B cell (primary cell): ENCODE measurements around the gene HOXB1. TPM values are rescaled to one million over a fixed set of nuclear protein-coding genes. Genes with fewer than 3 reads are reported as not detected.

Experiments
- ATAC-seq: fragments of 200-7000 bp; cut with Tn5 transposase; one replicate; pipeline ENCODE4 v1.10.0; 2021; ENCODE audit warnings: low read depth, mild to moderate bottlenecking, moderate number of reproducible peaks, moderate library complexity
- CTCF ChIA-PET: fragments of 350-600 bp; sonication (Branson Sonifier 250); formaldehyde crosslinking; loops from one replicate; lab custom pipeline; 2021; ENCODE audit warnings: antibody characterized with exemption, inconsistent platforms; lab: Charles Lee
- POLR2A ChIA-PET: fragments of 350-600 bp; sonication (Branson Sonifier 250); formaldehyde crosslinking; loops from one replicate; lab custom pipeline; 2021; ENCODE audit warnings: antibody characterized with exemption; lab: Charles Lee
- DNase-seq: peaks from one replicate; pipeline ENCODE4 v3.0.0; 2013
- H2AFZ ChIP-seq: 2 replicates; pipeline ENCODE4 v1.6.1; 2012; ENCODE audit warnings: mild to moderate bottlenecking, low read depth, low read length; ENCODE audit not compliant: insufficient read depth, poor library complexity, severe bottlenecking
- H3K27ac ChIP-seq, 2 donors: 1 replicate in 1 of 2; 2 replicates in 1 of 2; pipeline ENCODE4 v1.5.1; 2012 to 2013; ENCODE audit warnings: low read length in 2 of 2, mild to moderate bottlenecking in 2 of 2, moderate library complexity in 1 of 2
- H3K27me3 ChIP-seq, 4 experiments: fragments of 200-600 bp in 1 of 4; sonication (generic) in 1 of 4; replicated peaks in 1 of 4; 1 replicate in 2 of 4; 2 replicates in 2 of 4; pipeline versions ENCODE4 v1.6.1 to v1.7.0; 2013 to 2016; ENCODE audit warnings: low read length in 3 of 4, mild to moderate bottlenecking in 2 of 4, mixed read lengths in 1 of 4, moderate library complexity in 1 of 4; ENCODE audit not compliant: insufficient read depth in 4 of 4, control insufficient read depth in 3 of 4; ENCODE audit errors: control extremely low read depth in 1 of 4
- H3K36me3 ChIP-seq, 2 experiments: replicated peaks in 1 of 2; 1 replicate in 1 of 2; 2 replicates in 1 of 2; pipeline versions ENCODE4 v1.6.1 to v1.7.1; 2013; ENCODE audit warnings: low read length in 1 of 2; ENCODE audit not compliant: insufficient read depth in 2 of 2, control insufficient read depth in 1 of 2; ENCODE audit errors: control extremely low read depth in 1 of 2, extremely low read depth in 1 of 2
- H3K4me1 ChIP-seq, 2 donors: fragments of 200-600 bp in 1 of 2; sonication (generic) in 1 of 2; 1 replicate in 1 of 2; 2 replicates in 1 of 2; pipeline versions ENCODE4 v1.5.1 to v1.6.1; 2013 to 2017; ENCODE audit warnings: low read length in 2 of 2; ENCODE audit not compliant: control insufficient read depth in 2 of 2, insufficient read depth in 2 of 2
- H3K4me2 ChIP-seq: replicated peaks from 2 replicates; pipeline ENCODE3; 2012; ENCODE audit warnings: mild to moderate bottlenecking, low read depth, low read length; ENCODE audit not compliant: poor library complexity, severe bottlenecking
- H3K4me3 ChIP-seq, 5 experiments: fragments of 200-600 bp in 1 of 5; sonication (generic) in 1 of 5; 1 replicate in 3 of 5; 2 replicates in 2 of 5; pipeline versions ENCODE4 v1.5.1 to v1.7.0; 2011 to 2016; ENCODE audit warnings: low read length in 4 of 5, mild to moderate bottlenecking in 4 of 5, low read depth in 2 of 5, control low read depth in 1 of 5, moderate library complexity in 1 of 5; ENCODE audit not compliant: insufficient read depth in 1 of 5; ENCODE audit errors: control extremely low read depth in 1 of 5, extremely low read depth in 1 of 5
- H3K79me2 ChIP-seq: fragments of 200-600 bp; sonication (generic); one replicate; pipeline ENCODE4 v1.6.0; 2016; ENCODE audit warnings: low read length; ENCODE audit not compliant: control insufficient read depth, insufficient read depth
- H3K9ac ChIP-seq: fragments of 200-600 bp; sonication (generic); 2 replicates; pipeline ENCODE4 v1.6.1; 2017; ENCODE audit warnings: mild to moderate bottlenecking, low read length, moderate library complexity
- H3K9me3 ChIP-seq, 3 donors: one replicate each; pipeline versions ENCODE4 v1.6.1 to v1.7.1; 2013; ENCODE audit warnings: low read length in 2 of 3; ENCODE audit not compliant: control insufficient read depth in 2 of 3, insufficient read depth in 1 of 3; ENCODE audit errors: control extremely low read depth in 1 of 3
- H4K20me1 ChIP-seq: 2 replicates; pipeline ENCODE4 v1.6.0; 2012; ENCODE audit warnings: mild to moderate bottlenecking, low read length; ENCODE audit not compliant: insufficient read depth, control insufficient read depth, poor library complexity, severe bottlenecking
- H3K27ac Mint-ChIP-seq: one replicate; pipeline ENCODE4 v1.8.0; 2021; ENCODE audit warnings: mixed read lengths
- H3K27me3 Mint-ChIP-seq: one replicate; pipeline ENCODE4 v1.8.0; 2021; ENCODE audit warnings: mixed read lengths
- H3K4me1 Mint-ChIP-seq: one replicate; pipeline ENCODE4 v1.8.0; 2021; ENCODE audit warnings: mixed read lengths
- H3K4me3 Mint-ChIP-seq: one replicate; pipeline ENCODE4 v1.8.0; 2021; ENCODE audit warnings: mixed read lengths
- H3K9me3 Mint-ChIP-seq: one replicate; pipeline ENCODE4 v1.8.0; 2022; ENCODE audit warnings: mixed read lengths; ENCODE audit not compliant: insufficient read depth
- EZH2 ChIP-seq: IDR thresholded peaks from 2 replicates; pipeline ENCODE4 v1.6.1; 2012; ENCODE audit warnings: borderline replicate concordance, low read depth, mild to moderate bottlenecking, moderate library complexity, low read length; ENCODE audit not compliant: insufficient read depth, poor library complexity, severe bottlenecking
- WGBS: methylation state at CpG from one replicate; pipeline ENCODE4 v1.1.5; 2013; ENCODE audit warnings: missing lambda C conversion rate; ENCODE audit not compliant: insufficient coverage; 5-methylcytosine and 5-hydroxymethylcytosine counted together
- intact Hi-C: fragments of 100-400 bp; cut with micrococcal nuclease; formaldehyde crosslinking; loops from one replicate; pipeline ENCODE4 v1.10.0; 2022
- polyA plus RNA-seq: library from polyadenylated mRNA; depleted of rRNA; stranded (reverse); fragments of >200 nt; gene quantifications from 2 replicates; pipeline ENCODE4 v1.2.3, GENCODE V29; 2012
- total RNA-seq, 2 donors: library from RNA; stranded (reverse); fragments of 120-200 nt in 1 of 2; gene quantifications; 1 replicate in 1 of 2; 2 replicates in 1 of 2; pipeline versions ENCODE4 v1.2.3 to v1.2.4, GENCODE V29; 2013 to 2022
- TF ChIP-seq, protein P1 (sequence below): fragments of 200-600 bp; IDR thresholded peaks from one replicate; pipeline ENCODE4 v1.8.0; 2022; ENCODE audit warnings: antibody characterized with exemption, mild to moderate bottlenecking

Gene HOXB1
- total and polyA plus RNA-seq, 2 donors (not counting 1 experiment from before 2014, with no cell fraction given), result not detected

DNA sequence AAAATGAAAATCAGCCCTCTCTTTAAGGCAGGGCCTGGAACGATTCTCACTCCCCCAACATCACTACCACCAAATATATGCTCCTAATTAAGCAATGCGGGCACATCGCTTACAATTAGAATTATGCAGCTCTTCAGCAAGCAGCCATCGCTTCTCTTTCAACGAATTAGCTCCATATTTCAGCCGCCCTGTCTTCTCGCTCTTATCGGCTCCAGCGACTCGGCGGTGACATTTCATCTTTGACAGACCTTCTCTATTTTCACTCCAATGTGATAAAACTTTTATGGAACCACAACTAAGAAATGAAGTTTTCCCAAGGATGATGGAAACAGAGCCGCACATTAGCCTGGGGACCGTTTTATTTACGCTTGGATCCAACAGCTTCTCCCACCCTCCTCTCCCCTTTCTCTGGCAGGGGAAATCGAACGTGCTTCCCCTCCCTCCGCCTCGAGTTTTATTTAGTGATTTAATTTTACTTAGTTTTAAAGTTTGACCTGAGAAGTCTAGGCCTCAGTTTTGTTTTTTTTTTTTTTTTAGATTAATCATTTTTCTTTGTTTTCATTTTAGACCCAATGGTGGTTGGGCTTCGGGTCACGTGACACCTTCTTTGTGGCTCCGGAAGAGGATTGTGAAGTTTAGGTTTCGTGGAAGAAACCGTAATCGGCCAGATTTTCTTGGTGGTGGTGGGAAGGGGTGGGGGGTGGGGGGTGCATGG lies 17.2 kb upstream of the HOXB1 start:
- WGBS, result 37% methylated on average over 16 of the region's 24 CpGs
- intact Hi-C loops, result loop anchor here (10.0 kb wide), 1 partner anchor 53 kb away; no protein-coding TSS in a partner anchor
- no peaks in the 10 kb centered on the region for H4K20me1 ChIP-seq

More for the DNA sequence above, 17.2 kb upstream of the HOXB1 start:
- Histone ChIP-seq H3K27ac (no peak overlapping the region), H3K4me2 (peak overlapping the region; percentile 61), H3K79me2 (no peaks in the 10 kb centered on the region), H3K27me3 (peaks cover 0 to 39% (median 12%) of the 10 kb centered on the region in 4 experiments), H3K36me3 (no peaks in the 10 kb centered on the region), H3K9ac (peak overlapping the region; percentile 36), H2AFZ (peak overlapping the region; percentile 39), H3K9me3 (peaks cover 0 to 3% (median 0%) of the 10 kb centered on the region in 3 donors), H3K4me3 (peak overlapping the region in 2 of 5 experiments; percentile 25 to 32), H3K4me1 (peaks cover 27 to 28% of the 10 kb centered on the region in 2 donors)
- Mint-ChIP-seq H3K4me1 (peaks cover 17% of the 10 kb centered on the region), H3K9me3 (no peaks in the 10 kb centered on the region), H3K4me3 (peak overlapping the region; percentile 40), H3K27ac (no peak overlapping the region), H3K27me3 (peaks cover 43% of the 10 kb centered on the region)
- POLR2A ChIA-PET, result interaction anchor here (0.7 kb wide), 1 partner anchor 77 kb away, joined by 4 read pairs; no protein-coding TSS in a partner anchor
- ATAC-seq (no peak), DNase-seq (no peak)
- TF ChIP-seq, protein P1, sequence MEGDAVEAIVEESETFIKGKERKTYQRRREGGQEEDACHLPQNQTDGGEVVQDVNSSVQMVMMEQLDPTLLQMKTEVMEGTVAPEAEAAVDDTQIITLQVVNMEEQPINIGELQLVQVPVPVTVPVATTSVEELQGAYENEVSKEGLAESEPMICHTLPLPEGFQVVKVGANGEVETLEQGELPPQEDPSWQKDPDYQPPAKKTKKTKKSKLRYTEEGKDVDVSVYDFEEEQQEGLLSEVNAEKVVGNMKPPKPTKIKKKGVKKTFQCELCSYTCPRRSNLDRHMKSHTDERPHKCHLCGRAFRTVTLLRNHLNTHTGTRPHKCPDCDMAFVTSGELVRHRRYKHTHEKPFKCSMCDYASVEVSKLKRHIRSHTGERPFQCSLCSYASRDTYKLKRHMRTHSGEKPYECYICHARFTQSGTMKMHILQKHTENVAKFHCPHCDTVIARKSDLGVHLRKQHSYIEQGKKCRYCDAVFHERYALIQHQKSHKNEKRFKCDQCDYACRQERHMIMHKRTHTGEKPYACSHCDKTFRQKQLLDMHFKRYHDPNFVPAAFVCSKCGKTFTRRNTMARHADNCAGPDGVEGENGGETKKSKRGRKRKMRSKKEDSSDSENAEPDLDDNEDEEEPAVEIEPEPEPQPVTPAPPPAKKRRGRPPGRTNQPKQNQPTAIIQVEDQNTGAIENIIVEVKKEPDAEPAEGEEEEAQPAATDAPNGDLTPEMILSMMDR, result no peak
- TF ChIP-seq EZH2, result no peak
- CTCF ChIA-PET, result interaction anchor here (1.1 kb wide), 1 partner anchor 196 kb away, joined by 4 read pairs; no protein-coding TSS in a partner anchor
